Measurements from ENCODE around the gene TXNL4B. TPM values are rescaled to one million over a fixed set of nuclear protein-coding genes. Genes with fewer than 3 reads are reported as not detected.

The TXNL4B gene
- total RNA-seq, 1 experiment from 2014 or later: 8.3 TPM

DNA sequence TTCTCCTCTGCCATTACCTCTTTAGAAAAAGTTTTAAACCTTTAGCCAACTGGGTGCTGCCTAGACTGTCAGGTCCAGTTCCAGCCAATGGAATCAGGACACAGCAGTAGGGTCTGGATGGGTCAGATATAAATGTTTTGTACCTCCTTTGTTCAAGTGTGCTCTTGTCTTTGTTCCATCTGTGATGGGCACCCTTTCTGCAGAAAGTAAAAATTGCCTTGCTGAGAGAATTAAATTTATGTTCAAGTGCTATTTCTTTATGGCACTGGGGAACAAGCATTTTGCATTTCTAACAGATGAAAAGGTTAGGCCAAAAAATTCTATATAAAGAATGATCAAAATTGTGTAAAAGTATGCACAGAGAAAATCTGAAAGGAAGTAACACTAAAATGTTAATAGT lies 44.3 kb downstream of the TXNL4B start:
- no peaks in the 10 kb centered on the region for H3K36me3 Mint-ChIP-seq
- H3K27ac Mint-ChIP-seq: no peak overlapping the region
- no peaks in the 10 kb centered on the region for H3K4me1 Mint-ChIP-seq
- DNase-seq (ENCODE audit: low spot score) (no peak), ATAC-seq (no peak)
- TF ChIP-seq, protein P1, sequence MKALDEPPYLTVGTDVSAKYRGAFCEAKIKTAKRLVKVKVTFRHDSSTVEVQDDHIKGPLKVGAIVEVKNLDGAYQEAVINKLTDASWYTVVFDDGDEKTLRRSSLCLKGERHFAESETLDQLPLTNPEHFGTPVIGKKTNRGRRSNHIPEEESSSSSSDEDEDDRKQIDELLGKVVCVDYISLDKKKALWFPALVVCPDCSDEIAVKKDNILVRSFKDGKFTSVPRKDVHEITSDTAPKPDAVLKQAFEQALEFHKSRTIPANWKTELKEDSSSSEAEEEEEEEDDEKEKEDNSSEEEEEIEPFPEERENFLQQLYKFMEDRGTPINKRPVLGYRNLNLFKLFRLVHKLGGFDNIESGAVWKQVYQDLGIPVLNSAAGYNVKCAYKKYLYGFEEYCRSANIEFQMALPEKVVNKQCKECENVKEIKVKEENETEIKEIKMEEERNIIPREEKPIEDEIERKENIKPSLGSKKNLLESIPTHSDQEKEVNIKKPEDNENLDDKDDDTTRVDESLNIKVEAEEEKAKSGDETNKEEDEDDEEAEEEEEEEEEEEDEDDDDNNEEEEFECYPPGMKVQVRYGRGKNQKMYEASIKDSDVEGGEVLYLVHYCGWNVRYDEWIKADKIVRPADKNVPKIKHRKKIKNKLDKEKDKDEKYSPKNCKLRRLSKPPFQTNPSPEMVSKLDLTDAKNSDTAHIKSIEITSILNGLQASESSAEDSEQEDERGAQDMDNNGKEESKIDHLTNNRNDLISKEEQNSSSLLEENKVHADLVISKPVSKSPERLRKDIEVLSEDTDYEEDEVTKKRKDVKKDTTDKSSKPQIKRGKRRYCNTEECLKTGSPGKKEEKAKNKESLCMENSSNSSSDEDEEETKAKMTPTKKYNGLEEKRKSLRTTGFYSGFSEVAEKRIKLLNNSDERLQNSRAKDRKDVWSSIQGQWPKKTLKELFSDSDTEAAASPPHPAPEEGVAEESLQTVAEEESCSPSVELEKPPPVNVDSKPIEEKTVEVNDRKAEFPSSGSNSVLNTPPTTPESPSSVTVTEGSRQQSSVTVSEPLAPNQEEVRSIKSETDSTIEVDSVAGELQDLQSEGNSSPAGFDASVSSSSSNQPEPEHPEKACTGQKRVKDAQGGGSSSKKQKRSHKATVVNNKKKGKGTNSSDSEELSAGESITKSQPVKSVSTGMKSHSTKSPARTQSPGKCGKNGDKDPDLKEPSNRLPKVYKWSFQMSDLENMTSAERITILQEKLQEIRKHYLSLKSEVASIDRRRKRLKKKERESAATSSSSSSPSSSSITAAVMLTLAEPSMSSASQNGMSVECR (CRISPR knock-in tag; IDR thresholded peaks at IDR 0.05; ENCODE audit: borderline replicate concordance): no peak
- TF ChIP-seq GTF2I (CRISPR knock-in tag; conservative IDR thresholded peaks at IDR 0.05) (no peak), NFYB (CRISPR knock-in tag; conservative IDR thresholded peaks at IDR 0.05; ENCODE audit: low read depth) (no peak), ESRRA (CRISPR knock-in tag; IDR thresholded peaks at IDR 0.05; ENCODE audit: borderline replicate concordance) (no peak), ZNF423 (CRISPR knock-in tag; IDR thresholded peaks at IDR 0.05) (no peak), TEAD1 (CRISPR knock-in tag; IDR thresholded peaks at IDR 0.05) (no peak), ETV6 (CRISPR knock-in tag; IDR thresholded peaks at IDR 0.05) (no peak), JAZF1 (CRISPR knock-in tag; IDR thresholded peaks at IDR 0.05) (no peak)
- TF ChIP-seq, protein P2, sequence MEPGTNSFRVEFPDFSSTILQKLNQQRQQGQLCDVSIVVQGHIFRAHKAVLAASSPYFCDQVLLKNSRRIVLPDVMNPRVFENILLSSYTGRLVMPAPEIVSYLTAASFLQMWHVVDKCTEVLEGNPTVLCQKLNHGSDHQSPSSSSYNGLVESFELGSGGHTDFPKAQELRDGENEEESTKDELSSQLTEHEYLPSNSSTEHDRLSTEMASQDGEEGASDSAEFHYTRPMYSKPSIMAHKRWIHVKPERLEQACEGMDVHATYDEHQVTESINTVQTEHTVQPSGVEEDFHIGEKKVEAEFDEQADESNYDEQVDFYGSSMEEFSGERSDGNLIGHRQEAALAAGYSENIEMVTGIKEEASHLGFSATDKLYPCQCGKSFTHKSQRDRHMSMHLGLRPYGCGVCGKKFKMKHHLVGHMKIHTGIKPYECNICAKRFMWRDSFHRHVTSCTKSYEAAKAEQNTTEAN (CRISPR knock-in tag; IDR thresholded peaks at IDR 0.05): no peak
- TF ChIP-seq, protein P3, sequence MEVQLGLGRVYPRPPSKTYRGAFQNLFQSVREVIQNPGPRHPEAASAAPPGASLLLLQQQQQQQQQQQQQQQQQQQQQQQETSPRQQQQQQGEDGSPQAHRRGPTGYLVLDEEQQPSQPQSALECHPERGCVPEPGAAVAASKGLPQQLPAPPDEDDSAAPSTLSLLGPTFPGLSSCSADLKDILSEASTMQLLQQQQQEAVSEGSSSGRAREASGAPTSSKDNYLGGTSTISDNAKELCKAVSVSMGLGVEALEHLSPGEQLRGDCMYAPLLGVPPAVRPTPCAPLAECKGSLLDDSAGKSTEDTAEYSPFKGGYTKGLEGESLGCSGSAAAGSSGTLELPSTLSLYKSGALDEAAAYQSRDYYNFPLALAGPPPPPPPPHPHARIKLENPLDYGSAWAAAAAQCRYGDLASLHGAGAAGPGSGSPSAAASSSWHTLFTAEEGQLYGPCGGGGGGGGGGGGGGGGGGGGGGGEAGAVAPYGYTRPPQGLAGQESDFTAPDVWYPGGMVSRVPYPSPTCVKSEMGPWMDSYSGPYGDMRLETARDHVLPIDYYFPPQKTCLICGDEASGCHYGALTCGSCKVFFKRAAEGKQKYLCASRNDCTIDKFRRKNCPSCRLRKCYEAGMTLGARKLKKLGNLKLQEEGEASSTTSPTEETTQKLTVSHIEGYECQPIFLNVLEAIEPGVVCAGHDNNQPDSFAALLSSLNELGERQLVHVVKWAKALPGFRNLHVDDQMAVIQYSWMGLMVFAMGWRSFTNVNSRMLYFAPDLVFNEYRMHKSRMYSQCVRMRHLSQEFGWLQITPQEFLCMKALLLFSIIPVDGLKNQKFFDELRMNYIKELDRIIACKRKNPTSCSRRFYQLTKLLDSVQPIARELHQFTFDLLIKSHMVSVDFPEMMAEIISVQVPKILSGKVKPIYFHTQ (CRISPR knock-in tag; IDR thresholded peaks at IDR 0.05): no peak
- H3K9me3 Mint-ChIP-seq: peaks cover 12% of the 10 kb centered on the region
- H3K4me3 Mint-ChIP-seq: no peak overlapping the region
- ChIA-PET POLR2A (no interaction called here), CTCF (no interaction called here)
- peaks cover 16% of the 10 kb centered on the region for H3K27me3 Mint-ChIP-seq (ENCODE audit: low read depth)

DNA sequence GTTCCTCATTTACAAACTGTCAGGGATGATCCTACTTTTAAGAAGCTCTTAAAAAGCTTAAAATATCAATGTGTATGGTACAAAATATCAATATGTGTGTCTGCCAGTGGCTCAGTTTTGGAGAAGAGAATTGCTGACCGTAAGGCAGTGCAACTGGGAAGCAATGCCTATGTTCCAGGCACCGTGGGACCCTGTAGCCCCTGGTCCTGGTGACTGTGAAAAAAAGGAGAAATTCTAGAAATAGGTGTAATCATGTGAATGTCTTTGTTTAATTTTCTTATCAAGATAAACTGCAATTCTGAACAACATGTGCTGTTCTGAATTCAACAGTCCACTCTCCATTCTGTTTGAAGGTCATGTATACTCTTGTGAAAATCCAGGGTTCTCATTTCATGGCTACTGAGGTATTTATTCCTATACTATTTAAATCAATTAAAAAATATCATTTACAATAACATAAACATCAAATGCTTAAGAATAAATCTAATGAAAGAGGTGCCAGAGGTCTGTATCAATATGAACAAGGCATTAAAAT lies 48.5 kb downstream of the TXNL4B start:
- no peak for DNase-seq (ENCODE audit: low spot score)
- CTCF ChIA-PET: no interaction called here
- Mint-ChIP-seq H3K27ac (no peak overlapping the region), H3K36me3 (no peaks in the 10 kb centered on the region), H3K4me3 (no peak overlapping the region), H3K27me3 (ENCODE audit: low read depth) (peaks cover 7% of the 10 kb centered on the region), H3K4me1 (no peaks in the 10 kb centered on the region), H3K9me3 (peaks cover 13% of the 10 kb centered on the region)
- ATAC-seq: no peak
- POLR2A ChIA-PET: no interaction called here
- TF ChIP-seq IRF2 (CRISPR knock-in tag; IDR thresholded peaks at IDR 0.05; ENCODE audit: borderline replicate concordance, low read depth) (no peak), RELA (CRISPR knock-in tag; IDR thresholded peaks at IDR 0.05; ENCODE audit: borderline replicate concordance) (no peak), ZNF423 (CRISPR knock-in tag; IDR thresholded peaks at IDR 0.05) (no peak), ZNF263 (CRISPR knock-in tag; IDR thresholded peaks at IDR 0.05; ENCODE audit: low read depth) (no peak), NR1H2 (CRISPR knock-in tag; IDR thresholded peaks at IDR 0.05) (no peak)
- TF ChIP-seq, protein P4, sequence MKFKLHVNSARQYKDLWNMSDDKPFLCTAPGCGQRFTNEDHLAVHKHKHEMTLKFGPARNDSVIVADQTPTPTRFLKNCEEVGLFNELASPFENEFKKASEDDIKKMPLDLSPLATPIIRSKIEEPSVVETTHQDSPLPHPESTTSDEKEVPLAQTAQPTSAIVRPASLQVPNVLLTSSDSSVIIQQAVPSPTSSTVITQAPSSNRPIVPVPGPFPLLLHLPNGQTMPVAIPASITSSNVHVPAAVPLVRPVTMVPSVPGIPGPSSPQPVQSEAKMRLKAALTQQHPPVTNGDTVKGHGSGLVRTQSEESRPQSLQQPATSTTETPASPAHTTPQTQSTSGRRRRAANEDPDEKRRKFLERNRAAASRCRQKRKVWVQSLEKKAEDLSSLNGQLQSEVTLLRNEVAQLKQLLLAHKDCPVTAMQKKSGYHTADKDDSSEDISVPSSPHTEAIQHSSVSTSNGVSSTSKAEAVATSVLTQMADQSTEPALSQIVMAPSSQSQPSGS (CRISPR knock-in tag; IDR thresholded peaks at IDR 0.05; ENCODE audit: borderline replicate concordance, low read depth): no peak
- TF ChIP-seq, protein P5, sequence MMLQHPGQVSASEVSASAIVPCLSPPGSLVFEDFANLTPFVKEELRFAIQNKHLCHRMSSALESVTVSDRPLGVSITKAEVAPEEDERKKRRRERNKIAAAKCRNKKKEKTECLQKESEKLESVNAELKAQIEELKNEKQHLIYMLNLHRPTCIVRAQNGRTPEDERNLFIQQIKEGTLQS (CRISPR knock-in tag; conservative IDR thresholded peaks at IDR 0.05): no peak
- TF ChIP-seq, protein P6, sequence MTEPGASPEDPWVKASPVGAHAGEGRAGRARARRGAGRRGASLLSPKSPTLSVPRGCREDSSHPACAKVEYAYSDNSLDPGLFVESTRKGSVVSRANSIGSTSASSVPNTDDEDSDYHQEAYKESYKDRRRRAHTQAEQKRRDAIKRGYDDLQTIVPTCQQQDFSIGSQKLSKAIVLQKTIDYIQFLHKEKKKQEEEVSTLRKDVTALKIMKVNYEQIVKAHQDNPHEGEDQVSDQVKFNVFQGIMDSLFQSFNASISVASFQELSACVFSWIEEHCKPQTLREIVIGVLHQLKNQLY (CRISPR knock-in tag; IDR thresholded peaks at IDR 0.05): no peak
- TF ChIP-seq, protein P3 (CRISPR knock-in tag; IDR thresholded peaks at IDR 0.05): no peak
- TF ChIP-seq, protein P7, sequence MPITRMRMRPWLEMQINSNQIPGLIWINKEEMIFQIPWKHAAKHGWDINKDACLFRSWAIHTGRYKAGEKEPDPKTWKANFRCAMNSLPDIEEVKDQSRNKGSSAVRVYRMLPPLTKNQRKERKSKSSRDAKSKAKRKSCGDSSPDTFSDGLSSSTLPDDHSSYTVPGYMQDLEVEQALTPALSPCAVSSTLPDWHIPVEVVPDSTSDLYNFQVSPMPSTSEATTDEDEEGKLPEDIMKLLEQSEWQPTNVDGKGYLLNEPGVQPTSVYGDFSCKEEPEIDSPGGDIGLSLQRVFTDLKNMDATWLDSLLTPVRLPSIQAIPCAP (CRISPR knock-in tag; IDR thresholded peaks at IDR 0.05): no peak
- TF ChIP-seq, protein P8, sequence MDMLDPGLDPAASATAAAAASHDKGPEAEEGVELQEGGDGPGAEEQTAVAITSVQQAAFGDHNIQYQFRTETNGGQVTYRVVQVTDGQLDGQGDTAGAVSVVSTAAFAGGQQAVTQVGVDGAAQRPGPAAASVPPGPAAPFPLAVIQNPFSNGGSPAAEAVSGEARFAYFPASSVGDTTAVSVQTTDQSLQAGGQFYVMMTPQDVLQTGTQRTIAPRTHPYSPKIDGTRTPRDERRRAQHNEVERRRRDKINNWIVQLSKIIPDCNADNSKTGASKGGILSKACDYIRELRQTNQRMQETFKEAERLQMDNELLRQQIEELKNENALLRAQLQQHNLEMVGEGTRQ (CRISPR knock-in tag; IDR thresholded peaks at IDR 0.05): no peak

Measured in WTC11 (cell line).